Mesodermal cell (in vitro differentiated cells): ENCODE data around the gene NKD1.

Source experiments
- H3K27ac ChIP-seq: 2 replicates; pipeline ENCODE4 v1.7.0; 2013; ENCODE audit warnings: mild to moderate bottlenecking, low read depth, low read length, moderate library complexity; ENCODE audit not compliant: severe bottlenecking
- H3K36me3 ChIP-seq: 2 replicates; pipeline ENCODE4 v1.7.1; 2013; ENCODE audit warnings: mild to moderate bottlenecking, low read length, moderate library complexity; ENCODE audit not compliant: control insufficient read depth, insufficient read depth
- H3K4me1 ChIP-seq: one replicate; pipeline ENCODE4 v1.7.1; 2013; ENCODE audit warnings: mild to moderate bottlenecking, low read length; ENCODE audit not compliant: insufficient read depth, control insufficient read depth, poor library complexity, severe bottlenecking
- H3K4me3 ChIP-seq: 2 replicates; pipeline ENCODE4 v1.7.0; 2013; ENCODE audit warnings: low read length, control low read depth, mild to moderate bottlenecking; ENCODE audit not compliant: insufficient read depth, poor library complexity, severe bottlenecking; ENCODE audit errors: extremely low read depth
- H3K9me3 ChIP-seq: 2 replicates; pipeline ENCODE4 v1.7.1; 2013; ENCODE audit warnings: mild to moderate bottlenecking, low read length, moderate library complexity; ENCODE audit not compliant: control insufficient read depth
- WGBS, 2 experiments: methylation state at CpG; one replicate each; pipeline ENCODE4 v1.1.5; 2013; ENCODE audit warnings: missing lambda C conversion rate in 2 of 2; ENCODE audit not compliant: insufficient coverage in 2 of 2; 5-methylcytosine and 5-hydroxymethylcytosine counted together

Gene NKD1

DNA sequence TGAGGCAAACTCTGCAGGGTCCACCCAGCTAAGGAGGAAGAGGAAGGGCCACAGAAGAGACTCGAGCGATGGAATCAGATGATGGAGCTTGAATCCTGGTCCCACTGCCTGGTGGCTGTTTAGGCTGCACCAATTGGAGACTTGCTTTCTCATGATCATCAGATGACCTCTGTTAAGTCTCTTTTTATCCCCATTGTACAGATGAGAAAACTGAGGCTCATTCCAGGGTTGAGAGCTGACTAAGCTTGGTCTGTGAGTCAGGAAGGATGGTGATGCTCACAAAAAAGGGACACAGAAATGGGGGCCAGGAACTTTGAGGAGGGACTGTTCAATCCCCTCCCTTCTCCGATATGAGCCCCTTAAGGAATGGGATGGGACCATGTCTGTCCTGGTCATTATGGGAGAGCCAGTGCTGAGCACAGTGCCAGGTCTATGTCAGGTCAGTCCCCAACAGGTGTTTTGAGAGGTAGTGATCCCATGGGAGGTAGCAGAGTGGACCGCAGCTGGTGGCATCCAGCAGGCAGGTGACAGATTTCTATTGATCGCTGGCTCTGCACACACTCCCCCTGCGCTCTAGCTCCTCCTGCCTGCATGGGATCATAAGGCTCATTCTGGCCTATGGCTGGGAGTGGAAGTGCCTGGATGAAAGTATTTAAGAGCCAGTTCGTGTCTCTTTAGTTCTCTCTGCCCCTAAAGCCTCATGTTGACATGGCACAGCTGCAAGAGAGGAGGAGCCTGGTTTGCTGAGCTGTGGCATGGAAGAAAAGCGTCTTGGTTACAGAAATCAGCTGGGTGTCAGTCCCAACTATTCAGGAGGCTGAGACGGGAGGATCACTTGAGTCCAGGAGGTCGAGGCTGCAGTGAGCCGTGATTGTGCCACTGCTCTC lies 105.7 kb downstream of the NKD1 start:
- no peak overlapping the region for H3K4me3 ChIP-seq
- WGBS, 2 experiments = 87 to 95% methylated on average over 11 of the region's 11 CpGs
- H3K4me1 ChIP-seq = peaks cover 5% of the 10 kb centered on the region
- no peaks in the 10 kb centered on the region for H3K9me3 ChIP-seq
- no peaks in the 10 kb centered on the region for H3K36me3 ChIP-seq
- no peak overlapping the region for H3K27ac ChIP-seq

DNA sequence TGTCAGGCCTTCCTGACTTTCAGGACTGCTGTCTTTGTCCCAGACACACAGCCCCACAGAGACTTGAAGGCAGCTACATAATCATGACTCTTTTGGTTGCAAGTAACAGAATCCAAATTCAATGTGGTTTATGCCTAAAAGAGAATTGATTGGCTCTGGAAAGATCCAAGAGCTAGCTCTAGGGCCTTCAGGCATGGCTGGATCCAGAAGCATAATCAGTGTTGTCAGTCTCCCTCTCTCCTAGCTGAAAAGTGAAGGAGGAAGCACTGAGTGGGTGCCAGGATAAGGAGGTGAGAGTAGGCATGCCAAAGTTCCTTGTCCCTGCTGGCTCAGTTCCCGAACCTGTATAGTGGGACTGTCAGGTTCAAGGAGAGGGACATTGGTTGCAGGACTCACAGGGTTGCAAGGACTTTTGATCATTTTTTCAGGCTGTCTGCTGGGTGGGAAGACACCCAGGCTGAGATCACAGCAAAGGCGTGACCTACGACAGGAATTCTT lies 107.4 kb downstream of the NKD1 start:
- H3K4me3 ChIP-seq = no peak overlapping the region
- no peaks in the 10 kb centered on the region for H3K36me3 ChIP-seq
- no peaks in the 10 kb centered on the region for H3K9me3 ChIP-seq
- WGBS, 2 experiments = 89 to 96% methylated on average over 3 of the region's 3 CpGs
- peaks cover 5% of the 10 kb centered on the region for H3K4me1 ChIP-seq
- H3K27ac ChIP-seq = no peak overlapping the region

DNA sequence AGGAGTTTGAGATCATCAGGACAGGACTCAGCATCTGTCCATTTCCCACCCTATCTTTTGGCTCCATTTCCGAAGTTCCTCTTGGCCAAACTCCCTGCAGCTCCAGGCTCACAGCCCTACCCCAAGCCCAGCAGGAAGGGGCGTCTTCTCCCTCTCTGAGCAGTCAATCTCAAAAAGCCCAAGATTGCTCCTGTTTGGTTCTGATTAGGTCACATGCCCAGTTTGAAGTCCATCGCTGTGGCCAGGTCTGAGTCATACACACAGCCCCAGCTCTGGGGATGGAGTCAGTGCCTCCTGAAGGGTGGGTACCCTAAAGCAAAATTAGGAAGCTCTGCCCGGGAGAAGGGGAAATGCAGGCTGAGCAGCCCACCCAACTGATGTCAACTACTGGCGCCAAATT lies 109.0 kb downstream of the NKD1 start:
- H3K4me3 ChIP-seq = no peak overlapping the region
- H3K9me3 ChIP-seq = no peaks in the 10 kb centered on the region
- H3K27ac ChIP-seq = no peak overlapping the region
- no peaks in the 10 kb centered on the region for H3K36me3 ChIP-seq
- peaks cover 5% of the 10 kb centered on the region for H3K4me1 ChIP-seq
- 76 to 77% methylated on average over 4 of the region's 5 CpGs for WGBS, 2 experiments

DNA sequence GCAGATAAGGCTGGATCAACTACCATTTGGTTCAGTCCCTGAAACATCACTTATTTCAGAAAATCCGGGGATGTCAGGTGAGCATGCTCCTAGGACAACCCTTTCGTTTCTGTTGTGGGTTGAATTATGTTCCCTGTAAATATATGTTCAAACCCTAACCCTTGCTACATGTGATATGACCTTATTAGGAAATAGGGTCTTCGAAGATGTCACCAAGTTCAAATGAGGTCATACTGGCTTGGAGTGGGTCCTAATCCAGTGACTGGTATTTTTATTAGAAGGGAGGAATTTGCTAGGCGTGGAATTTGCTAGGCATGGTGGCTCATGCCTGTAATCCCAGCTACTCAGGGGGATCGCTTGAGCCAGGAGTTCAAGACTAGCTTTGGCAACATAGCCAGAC lies 111.6 kb downstream of the NKD1 start:
- peaks cover 6% of the 10 kb centered on the region for H3K9me3 ChIP-seq
- 90 to 100% methylated on average over 1 to 4 of the region's 5 CpGs for WGBS, 2 experiments

DNA sequence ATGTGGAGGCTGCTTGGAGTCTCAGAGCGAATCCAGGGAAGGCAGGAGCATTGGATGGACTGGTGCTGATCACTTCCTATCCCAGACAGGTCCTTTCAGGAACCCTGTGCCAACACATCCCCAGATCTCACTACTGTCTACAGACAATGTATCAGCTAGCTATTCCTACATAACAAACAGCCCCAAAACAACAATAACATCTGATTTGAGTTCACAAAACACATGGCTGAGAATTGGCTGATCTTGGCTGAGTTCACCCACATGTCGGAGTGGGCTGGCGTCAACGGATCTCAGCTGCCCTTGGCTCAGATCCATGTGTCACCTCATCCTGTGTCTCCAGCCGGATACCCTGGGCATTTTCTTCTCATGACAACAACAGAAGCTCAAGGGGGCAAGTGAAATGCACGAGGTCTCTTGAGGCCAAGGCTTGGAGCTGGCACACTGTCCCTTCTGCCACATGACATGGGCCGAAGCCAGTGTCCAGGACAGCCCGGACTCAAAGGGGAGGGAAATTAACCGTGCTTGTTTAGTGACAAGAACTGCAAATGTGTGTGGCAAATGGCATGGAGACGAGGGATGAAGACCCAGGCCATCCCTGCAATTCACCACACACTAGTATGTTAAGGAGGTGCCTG lies 114.2 kb downstream of the NKD1 start:
- 95% methylated on average over 8 to 10 of the region's 10 CpGs for WGBS, 2 experiments
- H3K4me3 ChIP-seq = no peak overlapping the region
- H3K9me3 ChIP-seq = peaks cover 6% of the 10 kb centered on the region
- H3K27ac ChIP-seq = no peak overlapping the region
- no peaks in the 10 kb centered on the region for H3K4me1 ChIP-seq
- no peaks in the 10 kb centered on the region for H3K36me3 ChIP-seq

More for the DNA sequence above, 111.6 kb downstream of the NKD1 start:
- no peaks in the 10 kb centered on the region for H3K36me3 ChIP-seq
- H3K4me3 ChIP-seq = no peak overlapping the region
- peaks cover 5% of the 10 kb centered on the region for H3K4me1 ChIP-seq
- H3K27ac ChIP-seq = no peak overlapping the region

DNA sequence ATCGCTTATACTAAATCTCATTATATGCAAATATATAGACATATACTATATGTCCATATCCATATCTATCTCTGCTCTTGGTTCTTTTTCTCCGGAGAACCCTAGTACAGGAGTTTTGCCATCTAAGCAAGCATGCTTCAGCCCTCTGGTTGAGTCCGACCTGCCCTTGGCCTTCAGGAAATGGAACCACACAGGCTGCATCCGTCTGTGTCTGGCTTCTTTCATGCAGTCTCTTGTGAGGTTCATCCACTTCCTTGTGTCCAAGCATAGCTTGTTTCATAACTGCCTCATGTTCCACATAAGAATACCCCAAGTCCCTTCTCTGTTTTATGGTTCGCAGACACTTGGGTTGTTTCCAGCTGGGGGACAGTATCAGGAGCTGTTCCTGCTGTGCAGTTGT lies 116.1 kb downstream of the NKD1 start:
- H3K4me1 ChIP-seq = no peaks in the 10 kb centered on the region

DNA sequence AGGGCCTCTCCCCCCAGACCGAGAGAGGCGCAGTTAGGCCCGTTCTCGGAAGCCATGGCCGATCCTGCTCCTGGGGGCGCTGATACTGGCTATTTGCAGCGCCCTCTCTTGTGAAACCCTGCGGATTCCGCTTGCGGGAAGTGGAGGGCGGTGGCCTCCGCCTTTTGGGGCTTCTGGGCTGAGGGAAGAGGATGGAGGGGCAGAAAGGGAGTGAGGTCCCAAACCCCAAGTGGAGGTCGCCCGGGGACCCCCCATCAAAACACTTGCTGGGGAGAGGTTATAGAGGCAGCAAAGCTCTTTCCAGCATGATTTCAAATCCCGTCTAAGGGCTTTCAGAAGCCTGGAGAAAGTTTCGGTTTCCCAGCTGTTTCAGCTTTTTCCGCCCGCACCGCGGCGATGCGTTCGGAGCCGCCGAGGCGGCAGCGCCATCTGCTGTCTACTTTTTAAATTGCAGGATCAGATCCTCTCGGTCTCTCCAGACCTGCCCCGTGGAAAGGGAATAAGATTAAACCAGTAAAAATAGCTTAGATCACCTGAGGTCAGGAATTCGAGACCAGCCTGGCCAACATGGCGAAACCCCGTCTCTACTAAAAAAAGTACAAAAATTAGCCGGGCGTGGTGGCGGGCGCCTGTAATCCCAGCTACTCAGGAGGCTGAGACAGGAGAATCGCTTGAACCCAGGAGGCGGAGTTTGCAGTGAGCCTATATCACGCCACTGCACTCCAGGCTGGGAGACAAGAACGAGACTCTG lies 117.1 kb downstream of the NKD1 start:
- no peak overlapping the region for H3K27ac ChIP-seq
- H3K4me3 ChIP-seq = no peak overlapping the region
- H3K36me3 ChIP-seq = no peaks in the 10 kb centered on the region
- H3K9me3 ChIP-seq = peaks cover 6% of the 10 kb centered on the region
- H3K4me1 ChIP-seq = no peaks in the 10 kb centered on the region
- 41 to 52% methylated on average over 20 to 35 of the region's 40 CpGs for WGBS, 2 experiments

More for the DNA sequence above, 116.1 kb downstream of the NKD1 start:
- no peaks in the 10 kb centered on the region for H3K36me3 ChIP-seq
- H3K27ac ChIP-seq = no peak overlapping the region
- peaks cover 6% of the 10 kb centered on the region for H3K9me3 ChIP-seq
- no peak overlapping the region for H3K4me3 ChIP-seq
- 95 to 97% methylated on average over 3 of the region's 5 CpGs for WGBS, 2 experiments

DNA sequence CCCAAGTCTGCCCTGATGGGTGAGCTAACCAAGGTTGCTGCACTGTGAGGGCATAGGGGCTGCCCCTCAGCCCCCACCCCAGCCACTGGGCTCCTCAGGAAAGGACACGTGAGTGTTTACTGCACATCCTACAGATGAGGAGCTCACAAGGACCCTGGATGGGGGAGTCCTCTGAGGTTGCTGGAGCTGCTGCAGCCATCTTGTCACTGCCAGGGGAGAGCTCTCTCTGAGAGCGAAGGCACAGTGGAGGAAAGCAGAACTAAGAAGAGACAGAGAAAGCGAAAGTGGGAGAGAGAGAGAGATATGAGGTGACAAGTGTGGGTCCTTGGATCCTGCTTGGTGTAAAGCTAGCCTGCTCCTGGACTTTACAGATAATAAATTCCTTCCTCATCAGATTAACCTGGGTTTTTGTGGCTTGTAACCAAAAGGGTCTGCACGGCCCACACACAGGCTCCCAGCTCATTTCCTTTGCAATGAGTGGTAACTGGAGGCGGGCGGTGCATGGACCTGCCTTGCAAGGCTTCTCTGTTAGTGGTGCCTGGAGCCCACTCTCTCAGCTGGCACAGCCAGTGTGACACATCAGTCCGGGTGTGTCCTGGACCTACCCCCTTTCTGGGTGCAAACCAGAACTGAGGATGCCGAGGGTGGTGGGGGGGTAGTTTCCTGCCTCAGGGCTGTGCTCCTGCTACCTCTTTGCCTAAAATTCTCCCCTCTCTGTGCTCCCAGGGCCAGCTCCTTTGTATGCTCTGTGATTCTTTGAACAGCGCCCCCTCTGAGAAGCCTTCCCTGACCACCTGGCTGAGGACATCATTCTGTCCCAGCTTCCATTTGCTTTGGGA lies 118.7 kb downstream of the NKD1 start:
- no peaks in the 10 kb centered on the region for H3K36me3 ChIP-seq
- peaks cover 14% of the 10 kb centered on the region for H3K9me3 ChIP-seq
- 93 to 97% methylated on average over 6 of the region's 9 CpGs for WGBS, 2 experiments
- no peaks in the 10 kb centered on the region for H3K4me1 ChIP-seq
- no peak overlapping the region for H3K4me3 ChIP-seq
- no peak overlapping the region for H3K27ac ChIP-seq

DNA sequence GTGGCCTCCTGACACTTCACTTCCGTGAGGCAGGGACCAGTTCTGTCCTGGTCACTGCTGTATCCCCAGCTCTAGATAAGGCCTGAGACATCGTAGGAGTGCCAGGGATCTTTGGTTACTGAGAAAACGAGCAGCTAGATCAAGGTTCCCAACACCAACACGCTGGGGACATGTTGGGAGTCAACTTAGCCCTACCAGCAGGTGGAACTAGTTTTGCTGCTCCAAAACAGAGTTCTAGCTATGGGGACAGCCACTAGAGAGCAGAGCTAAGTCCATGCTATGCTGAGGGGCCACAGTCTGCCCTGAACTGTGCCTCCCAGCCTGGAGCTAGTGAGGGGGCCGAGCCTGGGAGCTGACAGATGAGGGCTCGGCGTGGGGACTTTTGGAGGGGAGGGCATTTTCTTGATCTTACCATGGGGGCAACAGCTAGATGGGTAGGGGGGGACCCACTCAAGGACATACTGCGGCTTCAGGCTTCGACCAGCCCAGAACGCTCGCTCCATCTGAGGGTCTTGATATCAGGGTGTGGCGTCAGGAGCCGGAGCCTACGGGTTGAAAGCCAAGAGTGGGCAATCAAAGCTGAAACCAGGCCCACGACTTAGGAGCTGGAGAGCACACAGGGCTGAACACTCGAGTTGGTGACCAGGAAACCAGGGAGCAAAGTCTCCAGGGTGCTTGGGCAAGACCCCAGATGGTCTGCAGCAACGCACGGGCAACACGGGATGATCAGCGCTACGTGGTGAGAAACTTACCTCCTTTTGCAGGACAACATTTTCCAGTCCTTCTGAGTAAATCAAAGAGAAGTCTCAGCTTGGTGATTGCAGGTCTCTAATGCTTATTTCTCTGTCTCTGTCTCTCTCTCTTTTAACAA lies 119.5 kb downstream of the NKD1 start:
- peaks cover 21% of the 10 kb centered on the region for H3K9me3 ChIP-seq
- no peaks in the 10 kb centered on the region for H3K36me3 ChIP-seq
- H3K4me3 ChIP-seq = no peak overlapping the region
- H3K27ac ChIP-seq = no peak overlapping the region
- WGBS, 2 experiments = 94 to 95% methylated on average over 15 to 21 of the region's 21 CpGs
- no peaks in the 10 kb centered on the region for H3K4me1 ChIP-seq
